Hematopoietic multipotent progenitor cell treated with erythropoietin and hydrocortisone succinate and interleukin-3 and kit ligand, for 6 days (in vitro differentiated cells): ENCODE results near the gene CERS2.

Experiments used
- DNase-seq: peaks from one replicate; pipeline ENCODE4 v3.0.0-alpha.2; 2015

Gene CERS2

GRCh38 chr1:150974580-150975478 lies at the start of gene CERS2:
TSS of gene CERS2 (minus strand) at chr1:150974835. CDS start at chr1:150969090, 5,745 bp downstream.
- peak; percentile 90 for DNase-seq

GRCh38 chr1:151013518-151013917 lies 38.9 kb upstream of the CERS2 start:
- peak; percentile 91 for DNase-seq

- no peak for DNase-seq
These were observed 38.2 kb upstream of the CERS2 start for GRCh38 chr1:151012684-151013471.

GRCh38 chr1:151011154-151011850 lies 36.7 kb upstream of the CERS2 start:
- DNase-seq, result peak; percentile 62

GRCh38 chr1:151010346-151010726 lies 35.7 kb upstream of the CERS2 start:
- no peak for DNase-seq

- no peak for DNase-seq
These were observed 35.2 kb upstream of the CERS2 start for GRCh38 chr1:151009674-151010345.

GRCh38 chr1:151009206-151009587 lies 34.6 kb upstream of the CERS2 start:
- no peak for DNase-seq

- DNase-seq, result peak; percentile 98
These were observed 33.9 kb upstream of the CERS2 start, which contains the start of gene PRUNE1 for GRCh38 chr1:151008244-151009205. TSS of gene PRUNE1 (plus strand) at chr1:151008449. CDS start at chr1:151008633, 184 bp downstream.

GRCh38 chr1:151007853-151008243 lies 33.2 kb upstream of the CERS2 start:
- no peak for DNase-seq

GRCh38 chr1:151006327-151007052 lies 31.9 kb upstream of the CERS2 start, which contains the start of gene MINDY1:
TSS of gene MINDY1 (minus strand) at chr1:151006902. CDS start at chr1:151002617, 4,285 bp downstream.
- DNase-seq, result peak; percentile 93

- peak; percentile 28 for DNase-seq
These were observed 31.2 kb upstream of the CERS2 start for GRCh38 chr1:151005729-151006319.

- DNase-seq, result peak; percentile 61
These were observed 28.5 kb upstream of the CERS2 start for GRCh38 chr1:151003180-151003579.

GRCh38 chr1:151002611-151003010 lies 28.0 kb upstream of the CERS2 start:
- DNase-seq, result no peak

GRCh38 chr1:151002051-151002450 lies 27.4 kb upstream of the CERS2 start:
- no peak for DNase-seq

GRCh38 chr1:151001602-151002001 lies 27.0 kb upstream of the CERS2 start:
- no peak for DNase-seq

GRCh38 chr1:151000408-151000807 lies 25.8 kb upstream of the CERS2 start:
- DNase-seq, result no peak

- no peak for DNase-seq
These were observed 25.3 kb upstream of the CERS2 start for GRCh38 chr1:150999926-151000325.

- peak; percentile 76 for DNase-seq
These were observed 24.5 kb upstream of the CERS2 start for GRCh38 chr1:150999051-150999674.

GRCh38 chr1:150997949-150998348 lies 23.3 kb upstream of the CERS2 start:
- DNase-seq, result no peak
